ENCODE measurements around the gene GNG12.

GNG12 gene

GRCh38 chr1:67701876-67702275, 131.4 kb downstream of the GNG12 start:
- no peak for DNase-seq (ENCODE audit: low read depth)

GRCh38 chr1:67700692-67701410, 132.4 kb downstream of the GNG12 start:
- peak; percentile 2 for DNase-seq (ENCODE audit: low read depth)

GRCh38 chr1:67700220-67700619, 133.0 kb downstream of the GNG12 start:
- no peak for DNase-seq (ENCODE audit: low read depth)

GRCh38 chr1:67696708-67697107, 136.6 kb downstream of the GNG12 start:
- no peak for DNase-seq (ENCODE audit: low read depth)

GRCh38 chr1:67695963-67696362, 137.3 kb downstream of the GNG12 start:
- DNase-seq (ENCODE audit: low read depth): no peak

- no peak for DNase-seq (ENCODE audit: low read depth)
These were observed 141.6 kb downstream of the GNG12 start for GRCh38 chr1:67691712-67692111.

- DNase-seq (ENCODE audit: low read depth): no peak
These were observed 142.9 kb downstream of the GNG12 start for GRCh38 chr1:67690411-67690810.

GRCh38 chr1:67690018-67690363, 143.3 kb downstream of the GNG12 start:
- no peak for DNase-seq (ENCODE audit: low read depth)

GRCh38 chr1:67689267-67690017, 143.8 kb downstream of the GNG12 start:
- DNase-seq (ENCODE audit: low read depth): no peak

- DNase-seq (ENCODE audit: low read depth): no peak
These were observed 144.6 kb downstream of the GNG12 start for GRCh38 chr1:67688526-67689219.

GRCh38 chr1:67687649-67688048, 145.6 kb downstream of the GNG12 start:
- no peak for DNase-seq (ENCODE audit: low read depth)

- DNase-seq (ENCODE audit: low read depth): no peak
These were observed 146.1 kb downstream of the GNG12 start for GRCh38 chr1:67687198-67687545.

- DNase-seq (ENCODE audit: low read depth): peak; percentile 41
These were observed 146.7 kb downstream of the GNG12 start for GRCh38 chr1:67686267-67687197.

- peak; percentile 45 for DNase-seq (ENCODE audit: low read depth)
These were observed 147.6 kb downstream of the GNG12 start for GRCh38 chr1:67685558-67686266.

GRCh38 chr1:67685067-67685557, 148.2 kb downstream of the GNG12 start, which contains the start of gene GADD45A:
Gene GADD45A (plus strand): TSS chr1:67685201. CDS start chr1:67685495, 294 bp downstream.
- peak; percentile 87 for DNase-seq (ENCODE audit: low read depth)

GRCh38 chr1:67684526-67685066, 148.7 kb downstream of the GNG12 start:
- no peak for DNase-seq (ENCODE audit: low read depth)

GRCh38 chr1:67683766-67684525, 149.3 kb downstream of the GNG12 start:
- peak; percentile 29 for DNase-seq (ENCODE audit: low read depth)

- DNase-seq (ENCODE audit: low read depth): no peak
These were observed 150.0 kb downstream of the GNG12 start for GRCh38 chr1:67683316-67683715.

GRCh38 chr1:67682659-67683197, 150.5 kb downstream of the GNG12 start:
- no peak for DNase-seq (ENCODE audit: low read depth)

GRCh38 chr1:67680486-67680885, 152.8 kb downstream of the GNG12 start:
- no peak for DNase-seq (ENCODE audit: low read depth)
